Caco-2 (cell line): ENCODE results near the gene BRD4. TPM values are rescaled to one million over a fixed set of nuclear protein-coding genes. Genes with fewer than 3 reads are reported as not detected.
"Not testable (repeated sequence)": the region's sequence is repeated elsewhere in the genome, so short reads cannot be mapped to it uniquely, and the experiment has no call there.

Experiments
- BruUV-seq: library from RNA; stranded (reverse); fragments of 400-500 nt; replicated peaks from 2 replicates; lab custom pipeline; 2021; lab: Mats Ljungman, UMichigan
- CTCF ChIA-PET: fragments of 300-600 bp; sonication (Branson Sonifier 250); formaldehyde crosslinking; loops from one replicate; lab custom pipeline; 2022; ENCODE audit warnings: antibody characterized with exemption; lab: Charles Lee
- POLR2A ChIA-PET: fragments of 300-600 bp; sonication (Branson Sonifier 250); formaldehyde crosslinking; loops from one replicate; lab custom pipeline; 2022; ENCODE audit warnings: antibody characterized with exemption; lab: Charles Lee
- DNase-seq, 2 experiments: peaks; one replicate each; pipeline versions ENCODE4 v3.0.0 to v3.0.0-alpha.2; 2020 to 2022
- H3K27me3 ChIP-seq: replicated peaks from 2 replicates; pipeline ENCODE4 v1.6.0; 2011; ENCODE audit warnings: low read length; ENCODE audit not compliant: control insufficient read depth, insufficient read depth
- H3K36me3 ChIP-seq: 2 replicates; pipeline ENCODE4 v1.5.1; 2011; ENCODE audit warnings: low read length; ENCODE audit not compliant: control insufficient read depth, insufficient read depth
- H3K4me1 ChIP-seq: fragments of 250-450 bp; sonication (Bioruptor Pico); 2 replicates; pipeline ENCODE4 v1.5.1; 2020; ENCODE audit warnings: mild to moderate bottlenecking
- H3K4me3 ChIP-seq: 2 replicates; pipeline ENCODE4 v1.5.1; 2011; ENCODE audit warnings: low read depth, mild to moderate bottlenecking, control low read depth, low read length
- H3K9me3 ChIP-seq: fragments of 250-450 bp; sonication (Bioruptor Pico); 2 replicates; pipeline ENCODE4 v1.5.1; 2020; ENCODE audit warnings: mild to moderate bottlenecking, moderate library complexity
- H3K27ac Mint-ChIP-seq: one replicate; pipeline ENCODE4 v1.8.0; 2022; ENCODE audit warnings: mixed read lengths; ENCODE audit not compliant: unreplicated experiment
- H3K27me3 Mint-ChIP-seq: one replicate; pipeline ENCODE4 v1.8.0; 2022; ENCODE audit warnings: mixed read lengths; ENCODE audit not compliant: insufficient read depth, unreplicated experiment
- H3K36me3 Mint-ChIP-seq: one replicate; pipeline ENCODE4 v1.8.0; 2022; ENCODE audit warnings: mild to moderate bottlenecking, mixed read lengths; ENCODE audit not compliant: insufficient read depth, unreplicated experiment
- H3K4me1 Mint-ChIP-seq: one replicate; pipeline ENCODE4 v1.8.0; 2022; ENCODE audit warnings: low read depth, mixed read lengths; ENCODE audit not compliant: unreplicated experiment
- H3K4me3 Mint-ChIP-seq: one replicate; pipeline ENCODE4 v1.8.0; 2022; ENCODE audit warnings: mild to moderate bottlenecking, moderate library complexity, mixed read lengths; ENCODE audit not compliant: unreplicated experiment
- H3K9me3 Mint-ChIP-seq: one replicate; pipeline ENCODE4 v1.8.0; 2022; ENCODE audit warnings: mixed read lengths; ENCODE audit not compliant: unreplicated experiment
- intact Hi-C: fragments of 100-400 bp; cut with micrococcal nuclease; formaldehyde crosslinking; loops from one replicate; pipeline ENCODE4 v1.10.0; 2022; ENCODE audit not compliant: unreplicated experiment
- total RNA-seq: library from RNA; stranded (reverse); gene quantifications from 2 replicates; pipeline ENCODE4 v1.2.3, GENCODE V29; 2022
- TF ChIP-seq, protein P1 (sequence below), 2 experiments: fragments of 200-600 bp in 1 of 2; IDR thresholded peaks; 1 replicate in 1 of 2; 2 replicates in 1 of 2; pipeline versions ENCODE4 v1.5.1 to v1.8.0; 2011 to 2022; ENCODE audit warnings: antibody characterized with exemption in 1 of 2, control low read depth in 1 of 2, inconsistent platforms in 1 of 2, low read depth in 1 of 2, low read length in 1 of 2, mild to moderate bottlenecking in 1 of 2, moderate library complexity in 1 of 2; ENCODE audit not compliant: insufficient read depth in 1 of 2, severe bottlenecking in 1 of 2, unreplicated experiment in 1 of 2

Gene BRD4
- total RNA-seq, 1 experiment from 2014 or later = 170 TPM

DNA sequence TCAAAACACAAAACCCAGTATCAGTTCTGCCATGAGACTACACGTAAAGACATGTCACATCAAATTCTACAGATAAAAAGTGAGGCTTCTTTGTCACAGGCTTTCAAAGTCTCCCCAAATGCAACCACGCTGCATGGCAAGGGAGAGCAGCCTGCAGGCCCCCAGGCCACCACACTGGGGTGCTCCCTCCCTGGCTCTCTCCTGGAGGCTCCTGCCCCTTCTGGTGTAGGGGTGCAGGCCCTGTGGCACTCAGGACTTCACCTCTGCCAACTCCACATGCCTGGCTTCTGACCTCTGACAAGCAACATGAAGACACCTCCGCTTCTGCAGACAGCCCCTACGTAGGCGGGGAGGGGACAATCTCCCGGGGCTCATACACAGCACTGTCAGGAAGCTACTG lies 32.9 kb upstream of the BRD4 start:
- Mint-ChIP-seq H3K36me3 (peaks cover 90% of the 10 kb centered on the region), H3K27ac (no peak overlapping the region), H3K4me3 (no peak overlapping the region), H3K9me3 (no peaks in the 10 kb centered on the region), H3K27me3 (no peaks in the 10 kb centered on the region), H3K4me1 (no peaks in the 10 kb centered on the region)
- intact Hi-C loops = no loop called here
- BruUV-seq = no TSS peak
- Histone ChIP-seq H3K4me3 (no peak overlapping the region), H3K36me3 (peaks cover 4% of the 10 kb centered on the region), H3K9me3 (no peaks in the 10 kb centered on the region), H3K27me3 (no peaks in the 10 kb centered on the region), H3K4me1 (no peaks in the 10 kb centered on the region)
- ChIA-PET CTCF (no interaction called here), POLR2A (interaction anchor here (0.6 kb wide), 2 partner anchors 27 to 304 kb away, joined by 3 read pairs; no protein-coding TSS in a partner anchor)
- TF ChIP-seq, protein P1, sequence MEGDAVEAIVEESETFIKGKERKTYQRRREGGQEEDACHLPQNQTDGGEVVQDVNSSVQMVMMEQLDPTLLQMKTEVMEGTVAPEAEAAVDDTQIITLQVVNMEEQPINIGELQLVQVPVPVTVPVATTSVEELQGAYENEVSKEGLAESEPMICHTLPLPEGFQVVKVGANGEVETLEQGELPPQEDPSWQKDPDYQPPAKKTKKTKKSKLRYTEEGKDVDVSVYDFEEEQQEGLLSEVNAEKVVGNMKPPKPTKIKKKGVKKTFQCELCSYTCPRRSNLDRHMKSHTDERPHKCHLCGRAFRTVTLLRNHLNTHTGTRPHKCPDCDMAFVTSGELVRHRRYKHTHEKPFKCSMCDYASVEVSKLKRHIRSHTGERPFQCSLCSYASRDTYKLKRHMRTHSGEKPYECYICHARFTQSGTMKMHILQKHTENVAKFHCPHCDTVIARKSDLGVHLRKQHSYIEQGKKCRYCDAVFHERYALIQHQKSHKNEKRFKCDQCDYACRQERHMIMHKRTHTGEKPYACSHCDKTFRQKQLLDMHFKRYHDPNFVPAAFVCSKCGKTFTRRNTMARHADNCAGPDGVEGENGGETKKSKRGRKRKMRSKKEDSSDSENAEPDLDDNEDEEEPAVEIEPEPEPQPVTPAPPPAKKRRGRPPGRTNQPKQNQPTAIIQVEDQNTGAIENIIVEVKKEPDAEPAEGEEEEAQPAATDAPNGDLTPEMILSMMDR (IDR thresholded peaks at IDR 0.05; ENCODE audit: insufficient read depth in 1 of 2, low read depth in 1 of 2, low read length in 1 of 2, severe bottlenecking in 1 of 2, unreplicated experiment in 1 of 2) = no peak
- no peak for DNase-seq

DNA sequence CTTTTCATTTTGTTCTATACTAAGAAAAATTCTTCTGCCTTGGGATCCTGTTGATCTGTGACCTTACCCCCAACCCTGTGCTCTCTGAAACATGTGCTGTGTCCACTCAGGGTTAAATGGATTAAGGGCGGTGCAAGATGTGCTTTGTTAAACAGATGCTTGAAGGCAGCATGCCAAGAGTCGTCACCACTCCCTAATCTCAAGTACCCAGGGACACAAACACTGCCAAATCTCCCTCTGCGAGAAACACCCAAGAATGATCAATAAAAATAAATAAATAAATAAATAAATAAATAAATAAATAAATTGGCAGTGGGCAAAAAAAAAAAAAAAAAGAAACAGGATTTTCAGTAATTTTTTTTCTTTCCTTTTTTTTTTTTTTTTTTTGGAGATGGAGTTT lies 31.5 kb upstream of the BRD4 start:
- POLR2A ChIA-PET, H3K4me1 ChIP-seq, H3K36me3 ChIP-seq, H3K27ac Mint-ChIP-seq, DNase-seq, intact Hi-C loops, H3K27me3 ChIP-seq, BruUV-seq, H3K9me3 ChIP-seq, H3K4me1 Mint-ChIP-seq, CTCF ChIA-PET, H3K4me3 ChIP-seq, H3K4me3 Mint-ChIP-seq, H3K27me3 Mint-ChIP-seq, H3K9me3 Mint-ChIP-seq: not testable (repeated sequence)
- H3K36me3 Mint-ChIP-seq = peaks cover 95% of the 10 kb centered on the region

DNA sequence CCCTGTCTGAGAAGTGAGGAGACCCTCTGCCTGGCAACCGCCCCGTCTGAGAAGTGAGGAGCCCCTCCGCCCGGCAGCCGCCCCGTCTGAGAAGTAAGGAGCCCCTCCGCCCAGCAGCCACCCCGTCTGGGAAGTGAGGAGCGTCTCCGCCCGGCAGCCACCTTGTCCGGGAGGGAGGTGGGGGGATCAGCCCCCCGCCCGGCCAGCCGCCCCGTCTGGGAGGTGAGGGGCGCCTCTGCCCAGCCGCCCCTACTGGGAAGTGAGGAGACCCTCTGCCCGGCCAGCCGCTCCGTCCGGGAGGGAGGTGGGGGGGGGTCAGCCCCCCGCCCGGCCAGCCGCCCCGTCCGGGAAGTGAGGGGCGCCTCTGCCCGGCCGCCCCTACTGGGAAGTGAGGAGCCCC lies 30.7 kb upstream of the BRD4 start:
- H3K4me1 Mint-ChIP-seq, H3K4me1 ChIP-seq, H3K4me3 ChIP-seq, intact Hi-C loops, H3K4me3 Mint-ChIP-seq, BruUV-seq, DNase-seq, POLR2A ChIA-PET, H3K27ac Mint-ChIP-seq, H3K27me3 Mint-ChIP-seq, H3K27me3 ChIP-seq, H3K36me3 ChIP-seq, H3K9me3 ChIP-seq, CTCF ChIA-PET, H3K9me3 Mint-ChIP-seq: not testable (repeated sequence)
- H3K36me3 Mint-ChIP-seq = peaks cover 95% of the 10 kb centered on the region

DNA sequence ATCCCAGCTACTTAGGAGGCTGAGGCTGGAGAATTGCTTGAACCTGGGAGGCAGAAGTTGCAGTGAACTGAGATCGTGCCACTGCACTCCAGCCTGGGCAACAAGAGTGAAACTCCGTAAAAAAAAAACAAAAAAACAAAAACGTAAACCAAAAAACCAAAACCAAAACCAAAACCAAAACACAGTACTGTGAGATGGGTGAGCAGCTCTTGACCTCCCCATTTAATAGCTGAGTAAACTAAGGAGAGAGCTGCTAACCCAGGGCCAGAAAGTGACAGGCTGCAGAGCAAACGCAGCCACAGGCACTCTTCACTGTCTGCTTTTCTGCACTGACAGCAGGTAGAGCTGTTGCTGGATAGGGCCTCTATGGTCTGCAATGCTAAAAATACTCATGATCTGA lies 27.7 kb upstream of the BRD4 start:
- DNase-seq, H3K27me3 ChIP-seq, CTCF ChIA-PET, H3K36me3 ChIP-seq, H3K4me3 ChIP-seq, BruUV-seq, H3K4me1 Mint-ChIP-seq, H3K27ac Mint-ChIP-seq, H3K9me3 ChIP-seq, H3K9me3 Mint-ChIP-seq, intact Hi-C loops, H3K4me3 Mint-ChIP-seq, POLR2A ChIA-PET, H3K4me1 ChIP-seq, H3K27me3 Mint-ChIP-seq: not testable (repeated sequence)
- H3K36me3 Mint-ChIP-seq = peaks cover 91% of the 10 kb centered on the region
